Spleen (tissue), 11 donors: ENCODE data around the gene ENOPH1. TPM values are rescaled to one million over a fixed set of nuclear protein-coding genes. Genes with fewer than 3 reads are reported as not detected.

Experiments
- DNase-seq: peaks from one replicate; pipeline ENCODE4 v3.0.0-alpha.2; 2020
- H3K27ac ChIP-seq, 8 donors: fragments of 200-600 bp; sonication (generic) in 7 of 8; 1 replicate in 4 of 8; 2 replicates in 4 of 8; pipeline versions ENCODE4 v1.5.0 to v1.8.0; 2016 to 2021; ENCODE audit warnings: inconsistent platforms in 4 of 8, mild to moderate bottlenecking in 4 of 8, moderate library complexity in 1 of 8
- H3K27me3 ChIP-seq, 7 donors: fragments of 200-600 bp; sonication (generic) in 6 of 7; replicated peaks in 1 of 7; 1 replicate in 4 of 7; 2 replicates in 3 of 7; pipeline versions ENCODE4 v1.5.0 to v1.8.0; 2016 to 2021; ENCODE audit warnings: inconsistent platforms in 3 of 7, mild to moderate bottlenecking in 1 of 7
- H3K36me3 ChIP-seq, 6 donors: fragments of 200-600 bp; sonication (generic) in 5 of 6; 1 replicate in 4 of 6; 2 replicates in 2 of 6; pipeline versions ENCODE4 v1.5.0 to v1.8.0; 2016 to 2021; ENCODE audit warnings: inconsistent platforms in 2 of 6
- H3K4me1 ChIP-seq, 6 donors: fragments of 200-600 bp; sonication (generic) in 5 of 6; 1 replicate in 3 of 6; 2 replicates in 3 of 6; pipeline versions ENCODE4 v1.5.0 to v1.8.0; 2016 to 2021; ENCODE audit warnings: inconsistent platforms in 3 of 6
- H3K4me3 ChIP-seq, 8 donors: fragments of 200-600 bp; sonication (generic) in 7 of 8; 1 replicate in 4 of 8; 2 replicates in 4 of 8; pipeline versions ENCODE4 v1.5.0 to v1.8.0; 2016 to 2021; ENCODE audit warnings: inconsistent platforms in 4 of 8, mild to moderate bottlenecking in 4 of 8, moderate library complexity in 2 of 8
- H3K9me3 ChIP-seq, 8 donors: fragments of 200-600 bp; sonication (generic) in 7 of 8; 1 replicate in 4 of 8; 2 replicates in 4 of 8; pipeline versions ENCODE4 v1.5.0 to v1.8.0; 2016 to 2021; ENCODE audit warnings: inconsistent platforms in 4 of 8
- POLR2A ChIP-seq, 3 donors: fragments of 450-650 bp; IDR thresholded peaks; one replicate each; pipeline ENCODE4 v1.5.1; 2017; ENCODE audit warnings: antibody characterized with exemption in 3 of 3, mild to moderate bottlenecking in 1 of 3
- POLR2AphosphoS5 ChIP-seq, 3 donors: sonication (generic); formaldehyde crosslinking; IDR thresholded peaks; one replicate each; pipeline ENCODE4 v1.5.1; 2017; ENCODE audit warnings: antibody characterized with exemption in 3 of 3
- WGBS, 5 donors: extraction: QIAGEN DNeasy Blood & Tissue Kit in 3 of 5; methylation state at CpG; one replicate each; pipeline versions ENCODE4 v1.1.5 to v1.1.7; 2013 to 2018; 5-methylcytosine and 5-hydroxymethylcytosine counted together
- intact Hi-C: fragments of 100-400 bp; cut with DNase I; formaldehyde crosslinking; loops from one replicate; pipeline ENCODE4 v1.15.0; 2023; ENCODE audit warnings: low total_unique reads
- polyA plus RNA-seq, 3 donors: library from polyadenylated mRNA; stranded (reverse); fragments of 200-250 nt; gene quantifications; one replicate each; pipeline ENCODE4 v1.2.1, GENCODE V29; 2013
- total RNA-seq, 7 donors: library from RNA; depleted of rRNA in 3 of 7; stranded (reverse); fragments of >200 nt in 3 of 7; fragmentation: NEBNext Ultra II Directional in 4 of 7; extraction: Animal tissue kit (Norgen Biotek cat#: 25700) in 4 of 7; gene quantifications; one replicate each; pipeline versions ENCODE4 v1.1.0 to v1.2.1, GENCODE V29; 2016 to 2021
- TF ChIP-seq, protein P1 (sequence below), 11 experiments: fragments of 200-600 bp in 7 of 11; fragments of 450-650 bp in 4 of 11; sonication (generic) in 4 of 11; IDR thresholded peaks in 8 of 11; conservative IDR thresholded peaks in 3 of 11; 1 replicate in 7 of 11; 2 replicates in 4 of 11; pipeline versions ENCODE4 v1.4.0 to v1.8.0; 2016 to 2021; ENCODE audit warnings: antibody characterized with exemption in 11 of 11, inconsistent platforms in 4 of 11, mild to moderate bottlenecking in 1 of 11
- donor health status: healthy with polysubstance abuse.
- donor health status: DM: no; HTN: no; CAD: no; lungs with moderate emphysema.
- donor health status: DM: no; HTN: no; CAD: no.
- donor health status: Bipolar disorder and iron deficiency.
- donor health status: healthy.
- donor health status: DM: no; HTN: no; CAD: no.
- donor health status: DM: yes; HTN: yes; CAD: no.

The ENOPH1 gene
- total and polyA plus RNA-seq, 10 donors, result 21.6 to 35.9 (median 28.5) TPM

DNA sequence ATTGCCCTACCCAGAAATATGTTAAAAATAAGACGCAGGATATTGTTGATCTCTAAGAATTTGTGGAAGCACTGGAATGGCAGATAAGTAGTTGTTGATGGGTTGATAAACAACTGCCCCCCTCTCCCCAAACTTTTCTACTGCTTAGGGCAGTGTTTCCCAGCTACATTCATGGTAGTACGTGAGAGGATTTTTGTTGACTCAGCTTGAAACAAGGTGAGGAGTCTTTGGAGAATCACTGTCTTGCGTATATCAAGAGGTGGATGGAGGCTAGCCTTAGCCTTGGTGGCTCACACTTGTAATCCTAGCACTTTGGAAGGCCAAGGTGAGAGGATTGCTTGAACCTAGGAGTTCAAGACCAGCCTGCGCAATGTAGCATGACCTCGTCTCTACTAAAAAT lies 5.7 kb downstream of the ENOPH1 start:
- TF ChIP-seq POLR2AphosphoS5 (IDR thresholded peaks at IDR 0.05) (no peak), POLR2A (IDR thresholded peaks at IDR 0.05) (no peak)
- TF ChIP-seq, protein P1, sequence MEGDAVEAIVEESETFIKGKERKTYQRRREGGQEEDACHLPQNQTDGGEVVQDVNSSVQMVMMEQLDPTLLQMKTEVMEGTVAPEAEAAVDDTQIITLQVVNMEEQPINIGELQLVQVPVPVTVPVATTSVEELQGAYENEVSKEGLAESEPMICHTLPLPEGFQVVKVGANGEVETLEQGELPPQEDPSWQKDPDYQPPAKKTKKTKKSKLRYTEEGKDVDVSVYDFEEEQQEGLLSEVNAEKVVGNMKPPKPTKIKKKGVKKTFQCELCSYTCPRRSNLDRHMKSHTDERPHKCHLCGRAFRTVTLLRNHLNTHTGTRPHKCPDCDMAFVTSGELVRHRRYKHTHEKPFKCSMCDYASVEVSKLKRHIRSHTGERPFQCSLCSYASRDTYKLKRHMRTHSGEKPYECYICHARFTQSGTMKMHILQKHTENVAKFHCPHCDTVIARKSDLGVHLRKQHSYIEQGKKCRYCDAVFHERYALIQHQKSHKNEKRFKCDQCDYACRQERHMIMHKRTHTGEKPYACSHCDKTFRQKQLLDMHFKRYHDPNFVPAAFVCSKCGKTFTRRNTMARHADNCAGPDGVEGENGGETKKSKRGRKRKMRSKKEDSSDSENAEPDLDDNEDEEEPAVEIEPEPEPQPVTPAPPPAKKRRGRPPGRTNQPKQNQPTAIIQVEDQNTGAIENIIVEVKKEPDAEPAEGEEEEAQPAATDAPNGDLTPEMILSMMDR (IDR thresholded peaks at IDR 0.05 in 8 of 11, conservative IDR thresholded peaks at IDR 0.05 in 3 of 11), result no peak
- Histone ChIP-seq H3K9me3 (no peaks in the 10 kb centered on the region), H3K4me3 (no peak overlapping the region), H3K27me3 (no peaks in the 10 kb centered on the region), H3K4me1 (peaks cover 20 to 87% (median 35%) of the 10 kb centered on the region in 6 donors), H3K36me3 (peaks cover 0 to 25% (median 0%) of the 10 kb centered on the region in 6 donors), H3K27ac (no peak overlapping the region)
- WGBS, 5 donors, result 90 to 96% (median 94%) methylated on average over 5 of the region's 5 CpGs
- intact Hi-C loops, result no loop called here
- no peak for DNase-seq

DNA sequence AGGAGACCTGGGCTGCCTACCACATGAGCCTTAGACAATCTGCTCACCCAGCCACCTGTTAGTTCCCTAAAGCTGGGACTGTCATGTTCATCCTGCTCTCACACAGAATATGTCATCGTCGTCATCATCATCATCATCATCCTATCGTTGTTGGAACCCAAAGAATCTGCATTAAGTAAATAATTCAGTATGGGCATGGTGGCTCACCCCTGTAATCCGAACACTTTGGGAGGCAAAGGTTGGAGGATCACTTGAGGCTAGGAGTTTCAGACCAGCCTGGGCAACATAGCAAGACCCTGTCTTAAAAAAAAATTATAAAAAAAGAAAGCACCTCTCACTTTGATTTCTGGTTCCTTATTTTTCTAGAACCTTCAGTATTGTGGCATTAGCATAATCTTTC lies 6.4 kb downstream of the ENOPH1 start:
- H3K27me3 ChIP-seq, result no peaks in the 10 kb centered on the region
- DNase-seq, result no peak
- H3K36me3 ChIP-seq, result peaks cover 0 to 25% (median 0%) of the 10 kb centered on the region in 6 donors
- WGBS, 5 donors, result 94 to 99% (median 95%) methylated on average over 4 of the region's 4 CpGs
- H3K9me3 ChIP-seq, result no peaks in the 10 kb centered on the region
- intact Hi-C loops, result no loop called here
- TF ChIP-seq, protein P1 (IDR thresholded peaks at IDR 0.05 in 8 of 11, conservative IDR thresholded peaks at IDR 0.05 in 3 of 11), result no peak
- no peak for TF ChIP-seq POLR2AphosphoS5 (IDR thresholded peaks at IDR 0.05)
- TF ChIP-seq POLR2A (IDR thresholded peaks at IDR 0.05), result no peak
- peaks cover 13 to 87% (median 28%) of the 10 kb centered on the region in 6 donors for H3K4me1 ChIP-seq
- no peak overlapping the region for H3K27ac ChIP-seq
- no peak overlapping the region for H3K4me3 ChIP-seq

DNA sequence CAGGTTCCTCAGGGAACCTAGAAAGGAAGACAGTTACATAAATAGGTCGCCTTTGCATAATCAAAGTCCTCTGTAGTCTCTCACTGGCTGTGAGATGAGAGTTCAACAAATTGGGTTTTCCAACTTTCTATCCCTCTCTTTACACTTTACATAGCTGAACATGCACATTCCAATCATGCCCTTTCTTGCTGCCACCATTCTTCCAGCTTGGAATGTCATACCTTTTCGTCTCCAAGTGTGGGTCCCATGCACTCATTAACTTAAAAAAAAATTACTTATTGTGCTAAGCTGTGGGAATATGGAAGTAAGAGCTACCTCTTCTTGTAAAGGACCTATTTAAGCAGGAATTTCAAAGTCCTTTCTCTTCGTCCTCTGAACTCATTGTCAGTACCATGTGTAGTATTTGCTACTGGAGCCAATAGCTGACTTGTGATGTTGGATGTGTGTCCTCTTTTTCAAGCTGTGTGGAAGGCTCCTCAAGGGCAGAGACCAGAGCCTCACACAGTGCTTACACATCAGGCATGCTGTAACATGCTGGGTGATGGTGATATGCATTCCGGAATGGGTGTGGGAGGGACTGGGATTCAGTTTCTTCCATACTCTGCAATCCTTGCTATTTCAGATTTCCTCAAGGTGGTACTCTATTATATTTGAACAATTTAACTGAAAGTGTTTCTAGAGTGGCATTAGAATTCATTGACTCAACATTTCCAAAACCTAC lies 7.1 kb downstream of the ENOPH1 start:
- Histone ChIP-seq H3K4me3 (no peak overlapping the region), H3K36me3 (peaks cover 0 to 25% (median 0%) of the 10 kb centered on the region in 6 donors), H3K4me1 (peaks cover 7 to 81% (median 22%) of the 10 kb centered on the region in 6 donors), H3K9me3 (no peaks in the 10 kb centered on the region), H3K27me3 (no peaks in the 10 kb centered on the region), H3K27ac (no peak overlapping the region)
- WGBS, 5 donors, result 83 to 93% (median 90%) methylated on average over 4 of the region's 4 CpGs
- no peak for TF ChIP-seq POLR2AphosphoS5 (IDR thresholded peaks at IDR 0.05)
- TF ChIP-seq POLR2A (IDR thresholded peaks at IDR 0.05), result no peak
- TF ChIP-seq, protein P1 (IDR thresholded peaks at IDR 0.05 in 8 of 11, conservative IDR thresholded peaks at IDR 0.05 in 3 of 11), result no peak
- intact Hi-C loops, result no loop called here
- DNase-seq, result no peak

DNA sequence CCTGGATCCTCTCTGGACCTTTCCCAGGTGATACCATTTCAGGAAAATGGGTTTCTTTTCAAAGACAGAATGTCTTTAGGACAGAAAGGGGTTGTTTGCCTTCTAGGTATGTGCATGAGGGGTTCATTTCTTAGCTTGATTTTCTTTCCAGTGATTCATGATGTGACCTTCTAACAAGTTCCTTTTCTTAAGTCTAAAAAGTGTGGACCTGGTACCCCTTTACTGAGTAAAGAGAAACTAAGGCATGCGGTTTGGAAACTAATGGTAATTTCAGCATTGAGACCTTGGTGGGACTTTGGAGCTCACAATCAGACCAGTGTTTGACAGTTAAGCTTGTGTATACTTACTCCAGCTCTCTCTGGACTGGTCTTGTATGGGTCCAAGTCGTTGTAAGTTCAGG lies 8.7 kb downstream of the ENOPH1 start:
- no peak overlapping the region for H3K27ac ChIP-seq
- H3K4me1 ChIP-seq, result peaks cover 0 to 64% (median 14%) of the 10 kb centered on the region in 6 donors
- TF ChIP-seq POLR2AphosphoS5 (IDR thresholded peaks at IDR 0.05), result no peak
- TF ChIP-seq POLR2A (IDR thresholded peaks at IDR 0.05), result no peak
- TF ChIP-seq, protein P1 (IDR thresholded peaks at IDR 0.05 in 8 of 11, conservative IDR thresholded peaks at IDR 0.05 in 3 of 11), result no peak
- peaks cover 0 to 36% (median 0%) of the 10 kb centered on the region in 6 donors for H3K36me3 ChIP-seq
- 82 to 98% (median 90%) methylated on average over 2 of the region's 2 CpGs for WGBS, 5 donors
- H3K4me3 ChIP-seq, result no peak overlapping the region
- H3K27me3 ChIP-seq, result no peaks in the 10 kb centered on the region
- H3K9me3 ChIP-seq, result no peaks in the 10 kb centered on the region
- intact Hi-C loops, result no loop called here
- DNase-seq, result no peak
